ES-I3 (cell line): Measurements from ENCODE around the gene ANXA10.

Source experiments
- H3K36me3 ChIP-seq: 2 replicates; pipeline ENCODE4 v1.6.1; 2013; ENCODE audit warnings: mild to moderate bottlenecking, low read length, control low read depth, moderate library complexity; ENCODE audit not compliant: insufficient read depth
- H3K4me1 ChIP-seq: 2 replicates; pipeline ENCODE4 v1.6.1; 2013; ENCODE audit warnings: mild to moderate bottlenecking, control low read depth, low read length; ENCODE audit not compliant: insufficient read depth
- H3K9ac ChIP-seq: 2 replicates; pipeline ENCODE4 v1.6.1; 2013; ENCODE audit warnings: low read depth, mild to moderate bottlenecking, low read length, moderate library complexity
- H3K9me3 ChIP-seq: 2 replicates; pipeline ENCODE4 v1.6.1; 2013; ENCODE audit warnings: mild to moderate bottlenecking, low read length, moderate library complexity; ENCODE audit not compliant: control insufficient read depth, insufficient read depth

Gene ANXA10

DNA sequence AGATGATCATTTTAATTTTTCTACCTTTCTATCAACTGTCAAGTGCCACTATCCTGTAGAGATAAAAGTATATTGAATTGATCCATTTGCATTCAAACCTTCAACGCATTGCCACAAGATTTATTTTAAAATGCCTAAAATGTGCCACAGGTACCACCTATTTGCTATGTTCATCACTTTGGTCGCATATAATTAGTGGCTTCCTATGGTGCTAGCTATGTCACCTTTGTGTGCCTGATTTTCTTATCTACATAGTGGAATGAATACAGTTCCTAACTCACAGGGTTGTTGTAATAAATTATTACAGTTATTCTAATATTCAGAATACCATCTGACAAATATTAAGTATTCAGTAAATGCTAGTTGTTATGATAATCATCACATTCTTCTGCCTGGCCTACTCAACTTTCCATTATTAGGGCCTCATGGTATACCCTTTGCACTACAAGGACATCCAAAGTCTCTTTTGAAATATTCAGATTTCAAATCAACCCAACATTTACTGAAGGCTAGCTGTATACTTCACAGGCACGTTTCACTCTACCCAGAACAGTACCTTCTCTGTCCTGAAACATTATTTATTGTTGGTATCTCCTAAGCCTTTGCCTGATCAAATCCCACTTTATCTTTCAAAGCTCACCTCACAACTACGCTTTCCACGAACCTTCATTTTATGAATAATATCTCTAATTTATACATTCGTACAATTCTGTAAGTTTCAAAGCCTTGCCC, 62.4 kb downstream of the ANXA10 start:
- H3K9ac ChIP-seq, result no peak overlapping the region
- no peaks in the 10 kb centered on the region; the same call in 1 of the 2 replicates for H3K9me3 ChIP-seq
- no peaks in the 10 kb centered on the region for H3K36me3 ChIP-seq
- H3K4me1 ChIP-seq, result peaks cover 10% of the 10 kb centered on the region

DNA sequence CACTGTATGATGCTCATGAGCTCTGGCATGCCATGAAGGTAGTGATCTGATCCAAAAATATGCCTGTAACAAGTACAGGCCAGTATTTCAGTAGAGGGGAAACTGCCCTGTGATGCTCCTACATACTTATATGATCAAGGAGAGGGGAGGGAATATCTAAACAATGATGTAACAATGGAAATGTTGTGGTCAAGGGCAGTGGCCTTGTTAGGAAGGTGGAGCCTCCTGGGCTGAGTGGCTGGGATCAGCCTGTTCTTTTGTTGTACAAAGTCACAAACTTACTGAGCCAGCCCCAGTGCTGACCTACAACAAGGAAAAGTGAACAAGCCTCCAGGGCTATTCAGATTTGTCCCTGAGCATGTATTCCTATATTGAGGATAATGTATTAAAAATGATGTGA, 70.3 kb downstream of the ANXA10 start:
- no peak overlapping the region for H3K9ac ChIP-seq
- no peaks in the 10 kb centered on the region for H3K36me3 ChIP-seq
- no peaks in the 10 kb centered on the region for H3K4me1 ChIP-seq
- H3K9me3 ChIP-seq, result no peaks in the 10 kb centered on the region; the same call in 1 of the 2 replicates

DNA sequence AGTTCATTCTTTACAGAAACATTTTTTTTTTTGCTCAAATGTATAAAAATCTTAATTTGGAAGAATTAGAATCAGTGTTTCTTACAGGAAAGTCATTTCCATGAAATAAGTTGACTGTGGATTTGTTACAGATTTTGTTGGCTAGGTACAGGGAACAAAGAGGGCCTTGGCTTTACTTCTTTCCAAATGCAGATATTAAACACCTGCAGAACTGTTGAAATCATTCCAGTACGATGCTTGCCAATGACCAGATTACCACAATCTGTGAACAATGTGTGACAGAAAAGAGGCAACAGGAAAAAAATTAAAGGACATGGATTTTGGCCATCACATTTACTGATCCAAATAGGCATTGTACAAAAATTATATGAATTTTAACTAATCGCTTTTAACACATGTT, 70.8 kb downstream of the ANXA10 start:
- Histone ChIP-seq H3K9me3 (no peaks in the 10 kb centered on the region; the same call in 1 of the 2 replicates), H3K4me1 (no peaks in the 10 kb centered on the region), H3K36me3 (no peaks in the 10 kb centered on the region), H3K9ac (no peak overlapping the region)

DNA sequence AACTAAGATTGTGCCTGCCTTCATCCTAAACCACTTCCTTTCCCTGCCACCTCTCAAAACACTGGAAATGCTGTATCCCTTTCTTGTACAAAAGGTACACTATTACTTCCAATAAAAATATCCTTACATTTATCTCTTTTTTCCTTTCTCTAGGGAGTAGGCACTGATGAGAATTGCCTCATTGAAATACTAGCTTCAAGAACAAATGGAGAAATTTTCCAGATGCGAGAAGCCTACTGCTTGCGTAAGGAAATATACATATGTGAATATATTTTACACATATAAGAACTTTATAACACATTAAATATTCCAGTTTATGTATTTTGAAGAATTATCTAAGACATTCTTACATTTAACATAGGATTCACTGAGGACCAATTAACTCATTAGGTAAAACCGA, 71.7 kb downstream of the ANXA10 start:
- H3K9ac ChIP-seq, result no peak overlapping the region
- H3K36me3 ChIP-seq, result no peaks in the 10 kb centered on the region
- no peaks in the 10 kb centered on the region; the same call in 1 of the 2 replicates for H3K9me3 ChIP-seq
- H3K4me1 ChIP-seq, result no peaks in the 10 kb centered on the region

DNA sequence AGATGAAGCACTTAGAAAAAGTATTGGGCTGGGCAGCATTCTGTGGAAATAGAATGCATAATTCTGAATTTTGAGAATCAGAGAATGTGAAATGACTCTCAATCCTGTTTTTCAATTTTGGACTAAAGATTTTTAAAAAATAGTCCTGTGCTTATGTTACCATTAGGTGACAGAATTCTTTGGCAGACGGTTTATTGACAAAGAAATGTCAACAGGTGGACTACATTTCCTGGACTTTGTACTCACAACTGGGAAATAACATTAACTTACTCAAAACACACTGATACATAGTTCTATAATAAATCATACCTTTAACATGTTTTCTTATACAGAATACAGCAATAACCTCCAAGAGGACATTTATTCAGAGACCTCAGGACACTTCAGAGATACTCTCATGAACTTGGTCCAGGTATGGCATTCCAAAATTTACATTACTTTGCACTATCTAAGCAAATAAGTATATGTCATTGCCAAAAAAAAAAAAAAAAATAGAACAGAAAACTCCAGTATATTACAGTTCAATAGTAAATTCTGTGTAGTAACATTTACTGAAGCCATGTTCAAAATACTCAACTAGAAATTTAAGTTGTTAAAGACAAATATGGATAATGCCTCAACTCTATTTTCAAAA, 72.7 kb downstream of the ANXA10 start:
- Histone ChIP-seq H3K36me3 (no peaks in the 10 kb centered on the region), H3K4me1 (no peaks in the 10 kb centered on the region), H3K9ac (no peak overlapping the region), H3K9me3 (no peaks in the 10 kb centered on the region)

DNA sequence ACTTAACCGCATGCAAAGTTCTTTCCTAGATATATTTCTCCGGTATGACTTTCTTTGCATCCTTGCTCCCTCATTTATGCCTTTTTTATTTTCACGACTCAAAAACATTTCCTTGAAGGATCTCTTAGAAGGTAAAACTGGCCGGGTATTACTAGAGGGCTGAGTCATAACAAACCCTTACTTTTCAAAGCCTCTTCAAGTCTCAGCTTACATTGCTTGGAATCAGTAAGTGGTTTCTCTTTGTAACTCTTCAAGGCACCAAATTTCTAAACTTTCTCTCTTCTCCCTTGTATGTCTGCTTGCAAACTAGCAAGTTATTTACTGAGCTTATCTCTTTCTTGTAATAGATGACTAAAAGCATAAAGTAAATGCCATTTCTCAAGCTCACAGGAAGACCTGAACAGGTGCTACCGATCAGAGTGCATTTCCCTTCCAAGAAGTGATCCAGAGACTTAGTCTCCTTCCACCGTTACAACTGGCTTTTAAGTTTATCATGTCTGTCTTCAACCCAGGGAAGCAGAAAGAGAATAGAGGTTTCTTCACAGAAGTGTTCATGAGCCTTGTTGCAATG, 75.5 kb downstream of the ANXA10 start:
- Histone ChIP-seq H3K36me3 (no peaks in the 10 kb centered on the region), H3K9ac (no peak overlapping the region), H3K4me1 (no peaks in the 10 kb centered on the region), H3K9me3 (no peaks in the 10 kb centered on the region)

DNA sequence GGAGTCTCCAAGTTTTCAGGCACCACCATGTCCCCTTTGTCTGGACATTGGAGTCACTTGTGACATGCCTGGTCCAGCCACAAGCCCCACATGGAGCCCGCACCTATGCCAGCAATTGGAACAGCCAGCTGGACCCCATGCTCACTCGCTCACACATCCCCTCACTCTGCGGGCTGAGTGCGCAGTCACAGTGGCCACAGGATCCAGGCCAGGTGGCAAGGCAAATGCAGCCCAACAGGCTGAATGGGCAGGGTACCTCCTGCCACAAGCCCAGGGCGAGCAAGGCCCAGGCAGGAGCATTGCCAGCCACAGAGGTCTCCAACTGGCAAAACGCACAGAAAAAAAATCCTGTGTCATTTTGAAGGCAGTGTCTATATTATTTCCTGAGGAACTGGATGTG, 82.0 kb downstream of the ANXA10 start:
- Histone ChIP-seq H3K36me3 (no peaks in the 10 kb centered on the region), H3K9ac (no peak overlapping the region), H3K9me3 (no peaks in the 10 kb centered on the region), H3K4me1 (no peaks in the 10 kb centered on the region)

DNA sequence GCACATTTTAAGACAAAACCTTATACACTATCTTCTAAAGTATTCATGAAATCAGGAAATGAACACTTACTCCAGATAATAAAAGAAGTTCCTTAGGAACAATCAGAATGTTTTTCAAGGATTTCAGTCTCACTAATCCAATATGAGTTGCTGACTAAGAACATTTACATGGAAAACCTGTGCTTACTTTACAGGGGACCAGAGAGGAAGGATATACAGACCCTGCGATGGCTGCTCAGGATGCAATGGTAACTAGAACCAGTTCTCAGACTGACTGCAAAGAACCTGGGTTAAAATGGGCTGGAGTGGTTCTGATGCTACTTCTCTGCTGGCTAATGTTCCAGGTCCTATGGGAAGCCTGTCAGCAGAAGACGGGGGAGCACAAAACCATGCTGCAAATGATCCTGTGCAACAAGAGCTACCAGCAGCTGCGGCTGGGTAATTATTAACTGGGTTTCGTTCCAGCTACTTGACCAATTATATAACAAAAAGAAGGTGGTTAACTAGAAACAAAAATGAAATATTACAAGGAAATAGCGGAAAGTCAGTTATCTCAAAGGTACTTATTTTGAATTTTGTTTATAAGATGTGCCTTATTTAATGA, 85.3 kb downstream of the ANXA10 start:
- no peak overlapping the region for H3K9ac ChIP-seq
- H3K4me1 ChIP-seq, result no peaks in the 10 kb centered on the region
- no peaks in the 10 kb centered on the region for H3K9me3 ChIP-seq
- H3K36me3 ChIP-seq, result no peaks in the 10 kb centered on the region

DNA sequence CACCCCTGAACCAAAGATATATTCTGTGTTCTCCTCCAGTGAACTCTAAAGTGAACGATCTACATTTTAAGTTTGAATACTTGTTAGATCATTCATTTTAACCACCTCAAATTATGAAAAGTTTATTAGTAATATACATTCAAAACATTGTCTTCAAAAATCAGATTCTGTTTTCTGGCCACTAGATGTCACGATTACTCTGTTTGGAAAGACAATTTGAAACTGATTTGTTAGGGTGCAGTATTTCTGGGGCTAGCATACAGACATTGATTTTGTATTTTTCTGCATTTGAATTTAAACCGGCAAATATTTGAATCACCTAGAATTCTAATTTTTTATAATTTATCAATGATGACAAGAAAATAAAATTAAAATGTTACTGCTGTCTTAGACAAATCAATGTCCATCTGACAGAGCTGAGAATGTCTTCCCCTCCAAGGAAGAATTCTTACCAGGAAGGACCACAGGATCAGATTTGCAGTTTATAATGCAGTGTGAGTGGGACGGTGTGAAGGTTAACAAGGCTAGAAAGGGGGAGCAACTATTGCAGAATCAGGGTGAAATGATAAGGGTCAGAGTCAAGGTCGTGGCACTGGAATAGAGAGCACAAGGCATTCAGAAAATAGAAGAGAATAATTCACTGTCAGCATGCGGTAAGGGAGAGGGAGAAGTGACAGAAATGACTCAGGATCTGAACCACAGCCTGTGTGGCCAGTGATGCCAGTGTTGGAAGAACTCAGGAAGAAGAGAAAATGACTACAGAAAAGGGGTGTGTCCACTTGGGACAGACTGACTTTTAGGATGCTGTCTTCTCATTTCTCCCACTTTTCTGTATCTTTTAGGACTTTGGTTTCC, 91.6 kb downstream of the ANXA10 start:
- no peaks in the 10 kb centered on the region for H3K4me1 ChIP-seq
- no peak overlapping the region for H3K9ac ChIP-seq
- no peaks in the 10 kb centered on the region for H3K36me3 ChIP-seq
- no peaks in the 10 kb centered on the region for H3K9me3 ChIP-seq

DNA sequence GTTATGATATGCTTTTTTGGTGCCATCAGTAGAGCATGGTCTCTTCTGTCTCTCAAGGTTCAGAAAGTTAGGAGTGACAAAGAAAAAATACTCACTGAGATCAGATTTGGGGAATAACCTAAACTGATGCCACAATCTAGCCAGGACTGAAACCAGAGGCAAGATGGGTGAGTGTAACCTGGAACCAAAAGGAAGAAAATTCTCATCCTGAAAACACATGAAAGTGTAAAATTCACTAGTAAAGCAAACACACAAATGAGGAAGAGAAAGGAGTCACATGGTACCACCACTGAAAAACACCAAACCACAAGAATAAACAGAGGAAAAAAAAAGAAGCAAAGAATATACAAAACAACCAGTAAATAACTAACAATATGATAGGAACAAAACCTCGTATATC, 96.4 kb downstream of the ANXA10 start:
- Histone ChIP-seq H3K9ac (no peak overlapping the region), H3K4me1 (no peaks in the 10 kb centered on the region), H3K9me3 (no peaks in the 10 kb centered on the region), H3K36me3 (no peaks in the 10 kb centered on the region)

DNA sequence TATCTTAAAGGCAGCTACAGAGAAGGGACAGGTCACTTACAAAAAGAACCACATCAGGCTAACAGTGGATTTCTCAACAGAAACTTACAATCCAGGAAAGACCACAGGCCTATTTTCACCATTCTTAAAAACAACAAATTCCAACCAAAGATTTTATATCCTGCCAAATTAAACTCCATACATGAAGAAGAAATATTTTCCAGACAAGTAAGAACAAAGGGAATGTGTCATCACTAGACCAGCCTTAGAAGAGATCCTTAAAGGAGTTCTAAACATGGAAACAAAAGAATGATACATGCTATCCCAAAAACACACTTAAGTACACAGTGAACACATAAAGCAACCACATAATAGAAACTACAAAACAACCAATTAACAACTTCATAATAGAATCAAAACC, 105.6 kb downstream of the ANXA10 start:
- no peaks in the 10 kb centered on the region for H3K36me3 ChIP-seq
- no peak overlapping the region for H3K9ac ChIP-seq
- H3K4me1 ChIP-seq, result no peaks in the 10 kb centered on the region
- H3K9me3 ChIP-seq, result peaks cover 4% of the 10 kb centered on the region

DNA sequence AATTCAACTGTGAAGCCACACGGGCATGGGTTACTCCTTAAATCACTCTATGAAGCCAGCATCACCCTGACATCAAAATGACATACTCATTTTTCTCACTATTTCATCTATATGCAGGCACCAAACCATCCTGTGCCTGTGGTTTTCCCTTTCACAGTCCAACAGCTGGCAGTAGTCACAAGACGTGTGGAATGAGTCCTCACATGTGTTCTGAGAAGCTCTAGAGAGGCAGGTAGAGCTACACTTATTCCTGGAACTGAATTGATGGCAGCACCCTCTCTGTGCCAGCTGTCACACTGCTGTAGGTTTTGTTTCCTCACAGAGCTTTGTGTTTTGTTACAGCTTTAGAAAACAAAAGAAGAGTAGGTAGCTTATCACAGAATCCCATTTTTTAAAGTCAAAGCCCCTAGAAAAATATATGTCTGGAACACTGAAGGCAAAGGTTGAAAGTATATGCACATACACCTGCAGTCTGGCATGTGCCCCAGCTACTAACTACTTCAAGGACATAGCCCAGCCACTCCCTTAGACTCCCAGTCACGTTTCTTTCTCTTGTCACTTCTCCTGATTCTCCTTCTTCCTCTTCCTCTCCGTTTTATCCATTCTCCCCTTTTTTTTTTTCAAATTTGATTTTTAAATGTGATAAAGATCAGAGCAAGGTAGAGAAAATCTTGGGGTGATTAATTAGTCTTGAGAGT, 107.1 kb downstream of the ANXA10 start:
- no peak overlapping the region for H3K9ac ChIP-seq
- H3K36me3 ChIP-seq, result no peaks in the 10 kb centered on the region
- H3K4me1 ChIP-seq, result no peaks in the 10 kb centered on the region
- H3K9me3 ChIP-seq, result peaks cover 15% of the 10 kb centered on the region

DNA sequence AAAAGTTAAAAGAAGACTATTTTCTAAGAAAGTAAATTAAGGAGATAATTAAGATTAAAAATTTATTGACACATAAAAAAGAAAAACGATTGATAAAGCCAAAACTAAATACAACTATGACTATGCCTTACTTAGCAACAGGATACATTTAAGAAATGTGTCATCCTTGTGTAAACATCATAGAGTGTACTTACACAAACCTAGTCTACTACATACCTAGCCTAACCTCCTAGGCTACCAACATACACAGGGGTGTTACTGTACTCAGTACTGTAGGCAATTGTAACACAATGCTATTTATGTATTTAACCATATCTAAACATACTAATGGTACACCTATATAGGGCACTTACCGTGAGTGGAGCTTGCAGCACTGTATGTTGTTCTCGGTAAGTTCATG, 108.3 kb downstream of the ANXA10 start:
- Histone ChIP-seq H3K9me3 (peaks cover 16% of the 10 kb centered on the region), H3K9ac (no peak overlapping the region), H3K4me1 (no peaks in the 10 kb centered on the region), H3K36me3 (no peaks in the 10 kb centered on the region)
